Cardiac septum (tissue), 1 donor: ENCODE results near the gene DNASE1L3. TPM values are rescaled to one million over a fixed set of nuclear protein-coding genes. Genes with fewer than 3 reads are reported as not detected.
A peak's percentile ranks its signal among the peaks of the same experiment; 100 is the strongest.

Experiments
- DNase-seq: peaks from one replicate; pipeline ENCODE4 v3.0.0-alpha.2; 2020; ENCODE audit warnings: low spot score
- intact Hi-C: fragments of 100-400 bp; cut with DNase I; formaldehyde crosslinking; loops from one replicate; pipeline ENCODE4 v1.14.0; 2022
- total RNA-seq: library from RNA; stranded (reverse); fragmentation: NEBNext Ultra II Directional; extraction: Animal tissue kit (Norgen Biotek cat#: 25700); gene quantifications from one replicate; pipeline ENCODE4 v1.2.1, GENCODE V29; 2021
- donor health status: DM: no; HTN: no; CAD: no.

Gene DNASE1L3
- total RNA-seq, 1 donor from 2014 or later: 0.67 TPM

DNA sequence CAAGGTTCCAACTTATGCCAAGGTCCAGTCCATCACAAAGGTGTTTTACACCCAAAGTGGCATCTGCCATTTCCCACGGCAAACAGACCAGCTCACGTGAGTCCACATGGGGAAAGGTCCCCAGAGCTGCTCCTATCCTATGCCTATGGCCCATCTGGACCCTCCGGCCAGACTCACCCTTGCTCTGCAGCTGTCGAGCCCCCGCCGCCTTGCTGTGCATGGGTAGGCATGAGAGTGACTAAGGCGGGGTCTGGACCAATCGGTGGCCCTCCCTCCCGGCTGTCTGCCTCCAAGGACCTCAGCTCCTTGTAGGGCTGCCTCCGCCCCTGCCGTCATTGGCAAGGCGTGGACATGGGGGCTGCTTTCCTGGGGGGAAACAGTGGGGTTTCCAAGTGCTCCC, 26.9 kb downstream of the DNASE1L3 start:
- DNase-seq: no peak
- intact Hi-C loops: no loop called here

DNA sequence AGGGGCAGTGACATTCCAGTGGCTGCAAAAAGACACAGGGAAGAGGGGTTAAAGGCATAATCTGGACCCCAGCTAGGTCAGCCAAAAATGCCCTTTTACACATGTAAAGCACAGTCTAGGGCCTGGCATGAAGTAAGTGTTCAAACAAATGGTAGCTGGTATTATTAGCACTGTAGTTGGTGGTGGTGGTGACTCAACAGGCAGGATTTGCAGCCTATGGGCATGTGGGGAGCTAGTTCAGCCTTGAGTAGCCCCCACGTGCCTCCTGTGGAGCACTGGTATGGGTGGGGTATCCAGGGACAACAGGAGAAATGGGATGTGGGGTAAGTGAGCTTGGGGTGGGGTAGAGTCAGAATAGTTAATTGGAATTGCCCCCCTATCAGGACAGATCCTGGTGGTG, 27.6 kb downstream of the DNASE1L3 start:
- intact Hi-C loops: no loop called here
- no peak for DNase-seq

- DNase-seq: no peak
- intact Hi-C loops: no loop called here
These were observed 29.7 kb downstream of the DNASE1L3 start for GRCh38 chr3:58180940-58181587.

DNA sequence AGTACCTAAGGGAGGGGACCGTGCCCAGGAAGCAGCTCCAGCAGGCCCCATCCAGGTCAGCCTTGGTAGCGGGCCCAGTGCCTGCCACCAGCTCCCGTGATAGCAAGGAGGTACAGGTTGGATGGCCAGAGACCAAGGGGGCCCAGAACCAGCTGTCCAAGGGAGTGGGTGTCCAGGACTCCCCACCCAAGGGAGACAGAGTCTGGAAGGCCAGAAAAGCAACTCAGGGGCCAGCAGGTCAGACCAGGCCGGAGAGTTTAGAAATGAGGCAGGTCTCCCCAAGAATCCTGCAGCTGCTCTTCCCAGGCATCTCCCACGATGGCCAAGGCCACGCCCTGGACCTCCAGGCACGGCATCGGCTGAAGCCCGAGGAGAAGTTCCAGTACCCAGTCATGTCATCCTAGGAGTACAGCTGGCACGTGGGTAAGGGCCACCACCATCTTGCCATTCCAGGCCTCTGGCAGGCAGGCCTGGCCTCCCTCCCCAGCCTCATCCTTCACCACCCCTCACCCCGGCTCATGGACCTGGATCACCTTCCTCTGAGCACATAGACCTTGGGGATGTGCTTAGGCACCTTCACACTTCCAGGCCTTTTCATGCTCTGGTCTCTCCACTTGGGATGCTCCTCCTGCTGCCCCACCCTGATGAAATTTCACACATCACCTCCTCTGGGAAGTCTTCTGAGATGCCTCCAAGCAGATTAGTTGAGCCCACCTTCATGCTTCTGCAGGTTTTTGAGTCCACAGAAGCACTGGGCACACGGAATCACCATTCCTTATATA, 30.5 kb downstream of the DNASE1L3 start:
- intact Hi-C loops: no loop called here
- no peak for DNase-seq

DNA sequence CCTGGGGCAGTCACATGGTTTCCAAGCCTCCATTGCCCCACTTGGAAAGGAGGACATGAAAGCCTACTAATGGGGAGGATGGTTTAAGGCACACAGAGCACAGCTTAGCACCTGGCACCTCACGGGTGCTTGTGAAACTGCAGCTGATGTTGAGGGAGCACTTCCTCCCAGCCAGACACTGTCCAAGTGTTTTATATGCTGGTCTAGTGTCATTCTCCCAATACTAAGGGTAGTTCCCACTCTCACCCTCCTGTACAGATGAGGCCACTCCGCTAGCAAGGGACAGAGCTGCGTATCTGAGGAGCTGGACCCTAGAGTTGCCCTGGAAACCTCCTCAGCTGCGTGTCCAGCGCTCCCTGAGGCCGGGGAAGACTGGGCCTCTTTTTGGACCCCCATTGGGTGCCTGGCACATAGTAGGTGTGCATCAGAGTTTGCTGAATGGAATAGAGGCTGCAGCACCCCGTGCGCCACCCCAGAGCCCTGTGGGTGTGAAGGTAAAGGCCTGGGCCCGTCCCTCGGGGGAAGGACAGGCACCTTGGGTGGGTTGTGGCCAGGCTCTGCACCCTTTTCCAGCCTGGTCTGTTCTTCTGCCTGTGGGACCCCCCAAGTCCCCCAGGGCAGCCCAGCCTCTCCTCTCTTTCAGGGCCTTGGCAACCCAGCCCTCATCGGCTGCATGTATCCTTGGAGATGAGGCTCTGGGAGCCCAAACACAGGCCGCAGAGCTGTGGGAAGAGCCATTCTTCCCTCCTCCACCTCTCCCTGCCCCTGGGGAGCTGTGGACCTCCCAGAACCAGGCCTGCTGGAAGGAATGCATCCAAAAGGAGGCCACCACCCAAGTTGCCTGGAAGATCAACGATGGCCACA, 31.3 kb downstream of the DNASE1L3 start:
- no peak for DNase-seq
- intact Hi-C loops: loop anchor here (5.0 kb wide), 1 partner anchor 38 kb away; no protein-coding TSS in a partner anchor

- no peak for DNase-seq
- intact Hi-C loops: loop anchor here (5.0 kb wide), 1 partner anchor 39 kb away; no protein-coding TSS in a partner anchor
These were observed 32.1 kb downstream of the DNASE1L3 start for GRCh38 chr3:58178528-58179234.

DNA sequence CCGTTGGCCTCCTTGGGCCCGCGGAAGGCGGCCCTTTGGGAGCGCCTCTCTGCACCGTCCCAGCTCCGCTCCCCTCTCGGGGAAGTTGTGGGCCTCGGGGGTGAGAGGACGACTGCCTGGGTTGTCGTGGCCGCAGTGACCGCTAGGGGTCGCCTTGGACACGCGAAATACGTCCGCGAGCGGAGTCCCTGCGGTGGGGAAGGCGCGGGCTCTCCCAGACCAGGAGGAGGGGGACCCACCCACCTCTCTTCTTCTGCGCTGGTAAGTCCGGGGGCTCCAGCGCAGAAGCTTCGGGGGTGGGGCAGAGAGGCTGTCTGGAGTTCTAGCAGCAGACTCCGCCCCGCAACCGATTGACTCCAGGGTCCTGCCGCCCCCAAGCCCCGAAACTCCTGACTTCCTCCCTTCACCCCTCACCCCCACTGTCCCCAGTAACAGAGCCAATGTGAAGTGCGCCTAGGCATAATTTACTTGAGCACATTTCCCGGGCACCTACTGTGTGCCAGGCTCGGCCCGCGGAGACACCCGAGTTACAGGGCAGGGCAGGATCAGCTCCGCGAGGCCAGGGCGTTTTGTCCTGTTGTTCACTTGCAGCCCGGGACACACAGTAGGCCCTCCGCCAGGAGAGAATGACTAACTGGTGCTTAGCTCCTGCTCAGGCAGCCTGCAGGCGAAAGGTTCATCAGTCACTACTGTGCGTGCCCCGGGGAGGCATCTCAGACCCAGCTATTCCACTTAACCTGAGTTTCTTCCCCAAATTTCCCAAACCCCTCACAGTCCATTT, 32.8 kb downstream of the DNASE1L3 start:
- intact Hi-C loops: loop anchor here (5.0 kb wide), 1 partner anchor 39 kb away; no protein-coding TSS in a partner anchor
- DNase-seq: peak; percentile 95

DNA sequence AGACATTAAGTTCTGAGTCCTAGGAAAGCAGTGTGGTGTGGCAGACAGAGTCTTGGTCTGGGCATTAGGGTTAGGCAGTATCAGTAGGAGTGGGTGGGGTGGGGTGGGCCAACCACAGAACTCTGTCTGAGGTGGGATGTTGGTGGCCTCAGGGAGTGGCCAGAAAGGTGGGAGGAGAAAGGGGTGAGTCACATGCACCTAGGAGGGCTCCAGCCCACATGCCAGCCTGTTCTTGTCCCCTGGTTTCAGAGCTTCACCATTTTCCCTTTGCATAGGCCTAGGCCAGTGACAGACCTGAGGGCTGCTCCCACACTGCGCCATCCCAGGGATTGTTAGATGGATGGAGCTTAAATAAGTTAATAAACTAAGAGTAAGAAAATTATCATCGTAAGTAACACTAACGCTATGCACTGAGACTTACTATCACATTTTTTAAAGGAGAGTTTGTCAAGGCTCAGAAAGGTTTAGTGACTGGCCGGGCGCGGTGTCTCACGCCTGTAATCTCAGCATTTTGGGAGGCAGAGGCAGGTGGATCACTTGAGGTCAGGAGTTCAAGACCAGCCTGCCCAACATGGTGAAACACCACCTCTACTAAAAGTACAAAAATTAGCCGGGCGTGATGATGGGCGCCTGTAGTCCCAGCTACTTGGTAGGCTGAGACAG, 33.8 kb downstream of the DNASE1L3 start:
- intact Hi-C loops: loop anchor here (5.0 kb wide), 1 partner anchor 40 kb away; no protein-coding TSS in a partner anchor

GRCh38 chr3:58176185-58176530, 34.6 kb downstream of the DNASE1L3 start:
- DNase-seq: no peak
- intact Hi-C loops: loop anchor here (5.0 kb wide), 1 partner anchor 41 kb away; no protein-coding TSS in a partner anchor

More for the DNA sequence above, 33.8 kb downstream of the DNASE1L3 start:
- no peak for DNase-seq

GRCh38 chr3:58175437-58176184, 35.2 kb downstream of the DNASE1L3 start:
- no peak for DNase-seq
- intact Hi-C loops: loop anchor here (2.0 to 5.0 kb wide), 2 partner anchors 42 to 167 kb away; partner anchors contain the start of gene FLNB

DNA sequence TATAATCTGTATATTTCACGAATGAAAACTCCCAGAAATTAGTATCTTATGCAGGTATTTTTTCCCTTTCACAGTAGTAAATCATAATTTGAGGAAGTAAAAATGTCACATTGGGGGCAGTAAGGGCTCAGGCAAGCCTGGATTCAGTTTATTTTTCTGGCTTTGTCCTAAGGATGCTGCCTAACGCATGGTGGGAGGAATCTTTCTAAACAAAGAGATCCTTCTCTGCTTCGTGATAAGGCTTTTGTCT, 35.7 kb downstream of the DNASE1L3 start:
- intact Hi-C loops: loop anchor here (2.0 to 5.0 kb wide), 2 partner anchors 42 to 166 kb away; partner anchors contain the start of gene FLNB

GRCh38 chr3:58173669-58174398, 36.9 kb downstream of the DNASE1L3 start:
- intact Hi-C loops: loop anchor here (2.0 kb wide), 1 partner anchor 165 kb away; the partner anchor contains the start of gene FLNB
- no peak for DNase-seq

More for the DNA sequence above, 35.7 kb downstream of the DNASE1L3 start:
- no peak for DNase-seq

DNA sequence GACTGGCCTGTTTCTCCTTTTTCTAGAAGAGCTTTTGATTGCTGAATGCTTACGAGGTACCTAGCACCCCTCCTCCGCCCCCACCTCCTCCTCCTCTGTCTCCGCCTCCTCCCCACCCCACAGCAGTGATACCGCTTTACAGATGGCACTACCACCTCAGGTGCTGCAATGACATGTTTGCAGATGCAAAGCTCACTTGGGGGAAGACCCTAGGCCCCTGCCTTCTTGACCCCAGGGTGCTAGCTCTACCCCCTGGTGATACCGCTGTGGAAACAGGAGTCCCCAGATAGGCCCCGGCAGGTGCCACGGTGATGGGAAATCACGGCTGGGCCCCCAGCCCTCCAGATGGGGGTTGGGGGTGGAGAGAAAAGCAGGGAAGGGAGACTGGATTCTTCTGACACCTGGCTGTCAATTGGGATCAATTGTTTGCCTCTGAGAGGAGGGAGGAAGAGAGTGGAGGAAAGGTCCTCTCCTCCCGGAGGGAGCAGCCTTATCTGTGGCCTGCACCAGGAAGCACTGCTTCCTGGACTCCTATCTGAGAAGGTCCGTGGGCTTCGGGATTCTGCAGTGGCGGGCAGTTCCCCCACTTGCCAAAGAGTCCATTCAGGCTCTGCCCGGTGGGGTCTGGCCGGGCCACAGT, 37.6 kb downstream of the DNASE1L3 start:
- no peak for DNase-seq
- intact Hi-C loops: no loop called here

DNA sequence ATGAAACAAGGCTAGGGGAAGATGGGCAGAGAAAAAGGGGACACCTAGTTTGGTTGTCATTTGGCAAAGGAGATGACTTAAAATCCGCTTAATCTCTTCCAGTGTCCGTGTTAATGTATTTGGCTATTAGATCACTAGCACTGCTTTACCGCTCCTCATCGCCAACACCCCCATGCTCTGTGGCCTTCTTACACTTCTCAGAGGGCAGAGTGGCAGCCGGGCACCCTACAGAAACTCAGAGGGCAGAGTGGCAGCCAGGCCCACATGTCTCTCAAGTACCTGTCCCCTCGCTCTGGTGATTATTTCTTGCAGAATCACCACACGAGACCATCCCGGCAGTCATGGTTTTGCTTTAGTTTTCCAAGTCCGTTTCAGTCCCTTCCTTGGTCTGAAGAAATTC, 39.6 kb downstream of the DNASE1L3 start:
- intact Hi-C loops: no loop called here
- no peak for DNase-seq

- intact Hi-C loops: no loop called here
- no peak for DNase-seq
These were observed 40.4 kb downstream of the DNASE1L3 start for GRCh38 chr3:58170376-58170775.

- intact Hi-C loops: loop anchor here (10.0 kb wide), 1 partner anchor 275 kb away; no protein-coding TSS in a partner anchor
- no peak for DNase-seq
These were observed 41.4 kb downstream of the DNASE1L3 start for GRCh38 chr3:58169371-58169770.
